Neural cell (in vitro differentiated cells): Measurements from ENCODE around the gene SEMA3F.

Experiments used
- EP300 ChIP-seq: fragments of 450-650 bp; conservative IDR thresholded peaks from 2 replicates; pipeline ENCODE4 v1.6.1; 2014; ENCODE audit warnings: antibody characterized with exemption, mild to moderate bottlenecking, moderate library complexity; ENCODE audit not compliant: poor library complexity, severe bottlenecking
- POLR2AphosphoS5 ChIP-seq: IDR thresholded peaks from 2 replicates; pipeline ENCODE4 v1.6.1; 2012
- TAF1 ChIP-seq: IDR thresholded peaks from 2 replicates; pipeline ENCODE4 v1.6.1; 2012; ENCODE audit warnings: low read depth
- TF ChIP-seq, protein P1 (sequence below): fragments of 450-650 bp; IDR thresholded peaks from 2 replicates; pipeline ENCODE4 v1.5.1; 2014; ENCODE audit warnings: antibody characterized with exemption, mild to moderate bottlenecking, moderate library complexity; ENCODE audit not compliant: poor library complexity, severe bottlenecking
- TF ChIP-seq, protein P2 (sequence below): IDR thresholded peaks from 2 replicates; pipeline ENCODE4 v1.6.1; 2012; ENCODE audit warnings: borderline replicate concordance

GRCh38 chr3:50215529-50215928 is 60.4 kb downstream of the SEMA3F start:
- TF ChIP-seq, protein P1, sequence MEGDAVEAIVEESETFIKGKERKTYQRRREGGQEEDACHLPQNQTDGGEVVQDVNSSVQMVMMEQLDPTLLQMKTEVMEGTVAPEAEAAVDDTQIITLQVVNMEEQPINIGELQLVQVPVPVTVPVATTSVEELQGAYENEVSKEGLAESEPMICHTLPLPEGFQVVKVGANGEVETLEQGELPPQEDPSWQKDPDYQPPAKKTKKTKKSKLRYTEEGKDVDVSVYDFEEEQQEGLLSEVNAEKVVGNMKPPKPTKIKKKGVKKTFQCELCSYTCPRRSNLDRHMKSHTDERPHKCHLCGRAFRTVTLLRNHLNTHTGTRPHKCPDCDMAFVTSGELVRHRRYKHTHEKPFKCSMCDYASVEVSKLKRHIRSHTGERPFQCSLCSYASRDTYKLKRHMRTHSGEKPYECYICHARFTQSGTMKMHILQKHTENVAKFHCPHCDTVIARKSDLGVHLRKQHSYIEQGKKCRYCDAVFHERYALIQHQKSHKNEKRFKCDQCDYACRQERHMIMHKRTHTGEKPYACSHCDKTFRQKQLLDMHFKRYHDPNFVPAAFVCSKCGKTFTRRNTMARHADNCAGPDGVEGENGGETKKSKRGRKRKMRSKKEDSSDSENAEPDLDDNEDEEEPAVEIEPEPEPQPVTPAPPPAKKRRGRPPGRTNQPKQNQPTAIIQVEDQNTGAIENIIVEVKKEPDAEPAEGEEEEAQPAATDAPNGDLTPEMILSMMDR: no peak
- no peak for TF ChIP-seq POLR2AphosphoS5
- no peak for TF ChIP-seq EP300
- no peak for TF ChIP-seq TAF1
- TF ChIP-seq, protein P2, sequence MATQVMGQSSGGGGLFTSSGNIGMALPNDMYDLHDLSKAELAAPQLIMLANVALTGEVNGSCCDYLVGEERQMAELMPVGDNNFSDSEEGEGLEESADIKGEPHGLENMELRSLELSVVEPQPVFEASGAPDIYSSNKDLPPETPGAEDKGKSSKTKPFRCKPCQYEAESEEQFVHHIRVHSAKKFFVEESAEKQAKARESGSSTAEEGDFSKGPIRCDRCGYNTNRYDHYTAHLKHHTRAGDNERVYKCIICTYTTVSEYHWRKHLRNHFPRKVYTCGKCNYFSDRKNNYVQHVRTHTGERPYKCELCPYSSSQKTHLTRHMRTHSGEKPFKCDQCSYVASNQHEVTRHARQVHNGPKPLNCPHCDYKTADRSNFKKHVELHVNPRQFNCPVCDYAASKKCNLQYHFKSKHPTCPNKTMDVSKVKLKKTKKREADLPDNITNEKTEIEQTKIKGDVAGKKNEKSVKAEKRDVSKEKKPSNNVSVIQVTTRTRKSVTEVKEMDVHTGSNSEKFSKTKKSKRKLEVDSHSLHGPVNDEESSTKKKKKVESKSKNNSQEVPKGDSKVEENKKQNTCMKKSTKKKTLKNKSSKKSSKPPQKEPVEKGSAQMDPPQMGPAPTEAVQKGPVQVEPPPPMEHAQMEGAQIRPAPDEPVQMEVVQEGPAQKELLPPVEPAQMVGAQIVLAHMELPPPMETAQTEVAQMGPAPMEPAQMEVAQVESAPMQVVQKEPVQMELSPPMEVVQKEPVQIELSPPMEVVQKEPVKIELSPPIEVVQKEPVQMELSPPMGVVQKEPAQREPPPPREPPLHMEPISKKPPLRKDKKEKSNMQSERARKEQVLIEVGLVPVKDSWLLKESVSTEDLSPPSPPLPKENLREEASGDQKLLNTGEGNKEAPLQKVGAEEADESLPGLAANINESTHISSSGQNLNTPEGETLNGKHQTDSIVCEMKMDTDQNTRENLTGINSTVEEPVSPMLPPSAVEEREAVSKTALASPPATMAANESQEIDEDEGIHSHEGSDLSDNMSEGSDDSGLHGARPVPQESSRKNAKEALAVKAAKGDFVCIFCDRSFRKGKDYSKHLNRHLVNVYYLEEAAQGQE: no peak
